Measurements from ENCODE around the gene KRT15.

The KRT15 gene

DNA sequence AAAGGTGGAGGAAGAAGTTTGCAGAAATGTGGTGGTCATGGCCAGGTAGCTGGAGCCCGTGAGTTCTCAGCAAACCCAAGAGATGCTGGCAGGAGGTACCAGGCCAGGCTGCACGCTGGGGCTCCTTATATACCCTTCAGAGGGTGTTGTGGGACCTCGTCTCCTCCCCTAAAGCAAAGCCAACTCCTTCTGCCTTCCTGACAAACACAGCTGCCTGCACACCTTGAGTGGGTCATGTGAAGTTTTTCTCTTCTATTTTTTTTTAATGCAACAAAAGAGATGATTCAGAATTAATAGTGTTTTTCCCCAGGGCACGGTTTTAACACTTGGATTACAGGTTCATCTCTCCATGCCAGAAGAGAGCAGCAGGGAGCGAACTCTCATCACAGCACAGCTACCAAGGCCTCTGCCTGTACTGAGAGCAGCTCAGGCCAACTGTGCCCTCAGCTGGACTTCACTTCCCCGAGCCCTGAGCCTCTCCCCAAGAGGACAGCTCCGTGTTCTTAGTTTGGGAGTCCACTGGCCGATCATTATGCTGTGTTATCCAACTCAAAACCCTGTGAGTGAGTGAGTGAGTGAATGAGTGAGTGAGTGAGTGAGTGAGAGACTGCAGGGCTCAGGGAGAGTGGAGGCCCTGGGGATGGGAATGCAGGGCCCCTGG lies at the start of gene KRT15:
Gene KRT15 (minus strand): TSS at position 102 of the 661 bp plus-strand sequence. CDS start 63 bp downstream, at position 39.
- DNase-seq (ENCODE audit: low read depth in 1 of 2, low spot score in 1 of 2), result no peak

DNA sequence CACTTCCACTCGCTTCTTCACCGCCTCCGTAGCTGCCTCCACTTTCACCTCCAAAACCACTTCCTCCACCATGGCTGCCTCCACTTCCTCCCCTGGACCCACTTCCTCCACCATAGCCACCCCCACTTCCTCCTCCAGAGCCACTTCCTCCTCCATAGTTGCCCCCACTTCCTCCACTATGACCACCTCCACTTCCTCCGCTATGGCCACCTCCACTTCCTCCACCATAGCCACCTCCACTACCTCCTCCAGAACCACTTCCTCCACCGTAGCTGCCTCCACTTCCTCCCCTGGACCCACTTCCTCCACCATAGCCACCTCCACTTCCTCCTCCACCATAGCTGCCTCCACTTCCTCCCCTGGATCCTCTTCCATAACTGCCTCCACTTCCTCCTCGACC lies 48.6 kb upstream of the KRT15 start:
- DNase-seq (ENCODE audit: low read depth in 1 of 2, low spot score in 1 of 2), result no peak

DNA sequence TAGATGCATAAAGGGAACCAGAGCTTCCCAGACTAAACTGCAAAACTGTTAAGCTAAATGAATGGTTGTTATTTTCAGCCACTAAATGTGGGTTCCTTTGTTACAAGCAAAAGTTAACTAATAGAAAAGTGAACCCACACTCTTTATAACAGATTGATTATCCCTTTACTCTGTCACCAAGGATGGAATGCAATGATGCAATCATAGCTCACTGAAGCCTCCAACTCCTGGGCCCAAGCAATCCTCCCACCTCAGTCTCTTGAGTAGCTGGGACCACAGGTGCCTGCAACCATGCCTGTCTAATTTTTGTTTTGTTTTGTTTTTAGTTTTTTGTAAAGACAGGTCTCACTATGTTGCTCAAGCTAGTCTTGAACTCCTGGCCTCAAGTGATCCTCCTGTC lies 46.6 kb upstream of the KRT15 start:
- no peak for DNase-seq (ENCODE audit: low read depth in 1 of 2, low spot score in 1 of 2)

DNA sequence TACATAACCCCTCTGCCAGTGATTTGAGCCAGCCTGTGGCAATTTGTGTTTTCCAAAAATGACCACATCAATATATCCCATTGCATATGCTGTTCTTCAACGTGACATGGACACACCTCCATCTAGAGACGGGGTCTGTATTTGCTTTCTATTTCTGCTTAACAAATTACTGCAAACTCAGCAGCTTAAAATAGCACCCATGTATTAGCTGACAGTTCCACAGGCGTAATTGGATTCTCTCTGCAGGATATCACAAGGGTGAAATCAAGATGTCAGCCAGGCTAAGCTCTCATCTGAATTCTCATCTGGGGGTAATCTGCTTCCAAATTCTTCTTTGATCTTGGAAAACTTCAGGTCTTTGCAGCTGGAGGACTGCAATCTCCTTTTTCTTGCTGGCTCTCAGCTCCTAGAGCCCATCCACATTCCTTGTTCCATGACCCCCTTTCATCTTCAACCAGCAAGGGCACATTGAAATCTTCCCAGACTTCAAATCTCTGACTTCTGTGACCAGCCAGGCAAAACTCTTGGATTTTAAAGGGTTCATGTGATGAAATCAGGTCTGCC lies 45.0 kb upstream of the KRT15 start:
- DNase-seq (ENCODE audit: low read depth in 1 of 2, low spot score in 1 of 2), result no peak

DNA sequence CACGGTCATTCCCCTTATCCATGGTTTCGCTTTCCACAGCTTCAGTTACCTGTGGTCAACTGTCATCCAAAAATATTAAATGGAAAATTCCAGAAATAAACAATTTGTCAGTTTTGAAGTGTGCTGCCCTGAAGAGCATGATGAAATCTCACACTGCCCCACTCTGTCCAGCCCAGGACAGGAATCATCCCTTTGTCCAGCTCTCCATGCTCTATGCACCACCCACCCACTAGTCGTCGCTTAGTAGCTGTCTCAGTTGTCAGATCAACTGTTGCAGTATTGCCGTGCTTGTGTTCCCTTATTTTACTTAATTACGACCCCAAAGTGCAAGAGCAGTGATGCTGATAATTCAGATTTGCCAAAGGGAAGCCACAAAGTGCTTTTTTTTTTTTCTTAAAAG lies 42.9 kb upstream of the KRT15 start:
- DNase-seq (ENCODE audit: low read depth in 1 of 2, low spot score in 1 of 2), result no peak

DNA sequence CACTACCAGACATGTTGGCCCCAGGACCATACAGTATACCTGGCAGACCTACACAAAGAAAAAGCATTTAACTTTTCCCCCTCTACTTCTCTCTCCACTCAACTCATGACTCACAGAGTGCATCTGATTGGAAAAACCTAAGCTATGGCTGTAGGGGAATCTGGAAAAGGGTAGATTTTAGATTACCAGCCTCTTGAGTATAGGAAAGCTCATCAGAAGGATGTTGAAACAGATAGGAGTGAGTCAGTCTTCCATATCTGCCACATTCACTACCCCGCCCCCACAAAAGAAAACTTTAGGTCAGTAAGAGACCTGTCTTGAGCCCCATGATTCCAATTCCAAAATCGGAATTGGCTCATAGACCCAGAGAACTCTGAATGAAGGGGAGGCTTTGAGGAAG lies 40.9 kb upstream of the KRT15 start:
- no peak for DNase-seq (ENCODE audit: low read depth in 1 of 2, low spot score in 1 of 2)

DNA sequence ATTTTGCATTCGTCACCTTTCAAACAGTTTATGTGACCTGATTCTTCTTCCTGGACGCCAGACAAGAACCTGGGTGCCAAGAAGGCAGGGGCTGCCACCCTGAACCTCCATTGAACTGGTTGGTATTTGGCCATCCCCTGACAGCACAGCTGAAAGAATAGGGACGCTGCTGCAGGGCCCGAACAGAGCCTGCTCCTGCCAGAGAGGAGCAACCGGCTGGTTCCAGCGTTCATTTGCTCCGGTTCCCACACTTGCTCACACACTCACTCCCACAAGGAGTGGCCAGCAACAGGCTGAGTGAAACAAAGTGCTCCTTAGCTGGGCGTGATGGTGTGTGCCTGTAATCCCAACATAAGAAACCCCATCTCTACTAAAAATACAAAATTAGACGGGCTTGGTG lies 38.2 kb upstream of the KRT15 start:
- DNase-seq (ENCODE audit: low read depth in 1 of 2, low spot score in 1 of 2), result no peak

DNA sequence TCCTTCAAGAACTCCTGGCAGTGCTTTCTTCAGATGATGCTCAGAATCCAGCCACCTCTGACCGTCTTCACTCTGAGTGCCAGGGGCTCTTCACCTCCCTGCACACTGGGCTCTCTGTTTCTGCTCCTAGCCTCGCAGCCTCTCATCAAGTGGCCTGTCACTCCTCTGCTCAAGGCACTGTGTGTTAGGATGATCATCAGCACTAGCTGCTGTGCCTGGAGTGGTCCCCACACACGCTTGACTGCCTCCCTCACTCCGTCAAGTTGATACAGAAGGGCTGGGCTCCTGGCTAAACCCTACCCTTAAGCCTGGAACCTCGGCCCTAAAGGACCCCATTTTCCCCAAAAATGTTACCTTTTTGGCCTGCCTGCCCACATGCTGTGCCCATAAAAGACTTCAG lies 37.6 kb upstream of the KRT15 start:
- no peak for DNase-seq (ENCODE audit: low read depth in 1 of 2, low spot score in 1 of 2)

DNA sequence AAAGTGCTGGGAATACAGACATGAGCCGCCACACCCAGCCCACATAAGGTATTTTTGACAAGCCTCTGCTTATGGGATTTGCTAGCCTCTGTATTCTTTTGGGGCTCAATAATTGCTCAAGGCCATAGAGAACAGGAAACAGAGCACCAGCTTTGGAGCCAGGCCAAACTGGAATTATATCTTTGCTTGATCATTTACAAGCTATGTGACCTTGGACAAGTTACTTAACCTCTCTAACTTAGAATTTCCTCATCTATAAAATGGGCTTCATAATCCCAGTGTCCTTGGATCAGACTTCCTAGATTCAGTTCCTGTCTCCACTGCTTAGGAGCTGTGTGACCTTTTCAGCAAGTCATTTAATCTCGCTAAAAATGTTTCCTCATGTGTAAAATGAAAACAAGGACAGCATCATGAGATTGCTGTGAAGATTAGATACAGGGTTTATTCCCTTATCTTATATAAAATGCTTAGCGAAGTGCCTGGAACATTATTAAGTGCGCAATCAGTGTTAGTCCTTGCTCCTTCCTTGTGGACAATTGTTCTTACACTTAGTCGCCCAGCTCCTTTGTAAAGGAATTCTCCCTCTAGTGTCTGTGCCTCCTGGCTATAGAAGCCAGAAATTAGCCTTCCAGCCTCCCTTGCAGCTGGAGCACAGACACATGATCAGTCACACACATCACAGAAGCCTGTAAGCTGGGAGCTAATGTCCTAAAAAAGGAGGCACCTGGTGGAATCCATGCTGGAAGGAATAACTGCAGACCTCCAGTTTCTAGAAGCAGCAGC lies 36.6 kb upstream of the KRT15 start:
- no peak for DNase-seq (ENCODE audit: low read depth in 1 of 2, low spot score in 1 of 2)

DNA sequence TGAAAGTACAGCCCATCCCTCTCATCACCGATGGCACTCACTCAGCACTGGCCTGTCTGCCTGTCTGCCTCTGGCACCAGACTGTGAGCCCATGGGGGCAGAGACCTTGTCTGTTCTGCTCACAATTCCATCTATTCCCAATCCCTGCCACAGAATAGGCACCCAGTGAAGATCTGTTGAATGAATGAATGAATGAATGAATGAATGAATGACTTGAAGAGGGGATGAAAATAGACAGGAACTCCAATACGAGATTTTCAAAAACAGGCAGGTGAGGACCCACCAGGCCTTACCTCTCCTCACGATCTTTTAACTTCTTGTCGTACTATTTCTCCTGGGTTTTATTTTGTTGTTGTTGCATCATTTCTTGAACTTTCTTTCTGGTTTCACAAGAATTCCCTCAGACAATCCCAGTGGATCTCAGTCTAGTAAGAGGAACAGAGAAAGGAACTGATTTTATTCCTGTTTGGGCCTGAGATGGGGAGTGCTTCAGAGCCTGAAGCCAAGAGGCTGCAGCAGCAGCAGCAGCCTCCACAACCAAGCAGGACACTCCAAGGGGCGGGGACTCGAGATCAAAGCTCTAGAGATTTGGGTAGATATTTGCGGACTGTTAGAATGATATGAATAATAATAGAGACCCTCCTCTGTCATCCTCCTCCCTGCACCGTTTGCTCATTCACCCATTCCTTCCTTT lies 35.4 kb upstream of the KRT15 start:
- no peak for DNase-seq (ENCODE audit: low read depth in 1 of 2, low spot score in 1 of 2)

DNA sequence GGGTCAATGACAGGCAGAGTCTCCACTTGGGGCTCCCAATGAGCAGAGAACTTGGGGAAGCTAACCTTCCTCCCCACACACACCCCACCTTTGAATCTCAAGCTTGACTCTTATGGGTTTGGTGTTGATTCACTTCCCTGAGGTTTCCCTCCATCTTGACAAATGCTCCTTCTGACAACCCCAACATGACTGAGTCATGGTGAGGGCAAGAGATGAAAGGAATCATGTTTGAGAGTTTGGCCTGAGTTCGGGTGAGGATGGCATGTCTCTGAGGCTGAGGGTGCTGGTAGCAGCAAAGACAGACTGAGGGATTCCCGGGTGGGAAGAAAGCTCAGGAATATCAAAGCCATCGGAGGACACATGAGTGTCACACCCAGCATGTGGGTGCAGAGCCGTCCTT lies 34.5 kb upstream of the KRT15 start:
- no peak for DNase-seq (ENCODE audit: low read depth in 1 of 2, low spot score in 1 of 2)

DNA sequence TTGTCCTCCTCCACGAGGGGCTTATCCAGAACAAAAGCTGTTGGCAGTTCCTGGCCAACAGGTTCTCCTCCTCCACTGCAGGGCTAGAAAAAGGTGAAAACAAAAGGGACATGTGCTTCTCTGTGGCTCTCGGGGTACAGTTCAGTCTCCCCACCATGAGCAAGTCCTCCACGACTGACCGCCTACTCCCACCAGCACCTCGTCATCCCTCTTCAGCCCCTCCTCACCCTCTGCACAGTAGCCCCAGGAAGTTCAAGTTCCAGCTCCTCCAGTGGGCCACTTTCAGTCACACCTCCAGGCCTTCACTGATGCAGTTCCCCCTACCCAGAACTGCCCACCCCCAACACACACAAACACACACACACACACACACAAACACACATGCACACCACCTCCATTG lies 33.8 kb upstream of the KRT15 start:
- DNase-seq (ENCODE audit: low read depth in 1 of 2, low spot score in 1 of 2), result no peak

DNA sequence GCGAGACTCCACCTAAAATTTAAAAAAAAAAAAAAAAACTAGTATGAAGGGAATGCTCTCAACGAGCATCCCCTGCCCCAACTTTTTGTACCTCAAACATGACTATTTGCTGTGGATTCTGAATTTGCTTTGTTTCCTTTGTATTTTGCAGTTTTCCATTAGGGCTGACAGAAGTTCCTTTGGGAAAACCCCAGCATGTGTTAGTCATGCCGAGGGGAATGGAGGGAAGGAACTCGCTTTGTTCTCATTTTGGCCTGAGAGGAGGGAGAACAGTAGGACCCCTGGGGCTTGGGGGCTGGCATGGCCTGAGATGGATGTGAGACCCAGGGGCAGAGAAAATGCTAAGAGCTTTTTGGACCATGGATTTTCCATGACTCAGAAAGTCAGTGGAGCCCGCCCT lies 32.7 kb upstream of the KRT15 start:
- no peak for DNase-seq (ENCODE audit: low read depth in 1 of 2, low spot score in 1 of 2)

DNA sequence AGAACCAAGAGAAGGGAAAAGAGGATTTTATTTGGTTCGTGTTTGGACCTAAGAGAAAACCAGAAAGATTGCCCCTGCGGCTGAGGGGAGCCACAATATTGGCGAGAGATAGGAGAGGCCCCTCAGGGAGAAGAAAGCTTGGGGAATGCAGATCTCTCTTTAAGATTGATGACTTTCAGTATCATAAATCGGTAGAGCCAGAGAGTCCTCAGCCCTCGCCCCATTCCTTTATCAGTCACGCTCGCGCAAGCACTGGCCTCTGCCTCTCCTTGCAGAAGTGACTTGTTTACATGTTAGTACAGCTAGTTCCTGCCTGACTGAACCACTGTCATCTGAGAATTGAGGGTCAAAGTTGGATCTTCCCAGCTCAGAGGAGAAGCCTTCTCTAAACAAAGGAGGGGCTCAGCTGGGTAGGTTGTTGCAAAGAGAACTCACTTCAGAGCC lies 30.9 kb upstream of the KRT15 start:
- no peak for DNase-seq (ENCODE audit: low read depth in 1 of 2, low spot score in 1 of 2)

DNA sequence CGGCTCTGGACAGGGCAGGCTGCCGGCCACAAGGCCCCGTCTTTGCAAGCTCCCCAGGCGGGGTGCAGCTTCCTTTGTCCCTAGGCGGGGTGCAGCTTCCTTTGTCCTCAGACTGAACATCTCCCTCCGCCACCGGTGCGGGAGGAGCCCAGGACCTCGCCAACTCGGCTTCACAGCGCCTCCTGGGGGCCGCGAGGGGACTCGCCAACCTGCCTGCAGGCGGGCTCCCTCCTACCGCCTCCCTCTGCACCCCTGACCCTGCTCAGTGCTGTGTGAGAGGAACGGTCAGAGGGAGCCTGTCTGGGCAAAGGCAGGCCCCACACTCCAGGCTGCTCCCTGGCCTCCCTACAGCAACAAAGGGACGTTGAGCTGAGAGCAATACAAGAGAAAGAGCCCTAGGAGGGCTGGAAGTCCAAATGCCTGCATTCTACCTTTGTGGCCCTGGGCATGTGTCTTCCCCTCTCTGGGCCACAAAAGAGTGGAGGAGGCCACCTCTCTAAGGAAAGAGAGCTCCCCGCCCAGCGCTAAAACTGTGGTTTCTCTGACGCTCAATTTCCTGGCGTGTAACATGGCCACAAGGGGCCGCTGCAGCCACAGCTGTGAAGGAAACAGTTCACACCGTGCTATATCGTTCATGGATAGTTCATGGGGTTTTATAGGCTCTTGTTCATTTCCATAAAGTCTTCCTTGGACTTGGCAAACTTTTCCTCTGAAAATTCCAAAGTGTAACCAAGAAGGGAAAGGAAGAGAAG lies 30.3 kb upstream of the KRT15 start:
- peak; percentile 61 to 71 for DNase-seq (ENCODE audit: low read depth in 1 of 2, low spot score in 1 of 2)

DNA sequence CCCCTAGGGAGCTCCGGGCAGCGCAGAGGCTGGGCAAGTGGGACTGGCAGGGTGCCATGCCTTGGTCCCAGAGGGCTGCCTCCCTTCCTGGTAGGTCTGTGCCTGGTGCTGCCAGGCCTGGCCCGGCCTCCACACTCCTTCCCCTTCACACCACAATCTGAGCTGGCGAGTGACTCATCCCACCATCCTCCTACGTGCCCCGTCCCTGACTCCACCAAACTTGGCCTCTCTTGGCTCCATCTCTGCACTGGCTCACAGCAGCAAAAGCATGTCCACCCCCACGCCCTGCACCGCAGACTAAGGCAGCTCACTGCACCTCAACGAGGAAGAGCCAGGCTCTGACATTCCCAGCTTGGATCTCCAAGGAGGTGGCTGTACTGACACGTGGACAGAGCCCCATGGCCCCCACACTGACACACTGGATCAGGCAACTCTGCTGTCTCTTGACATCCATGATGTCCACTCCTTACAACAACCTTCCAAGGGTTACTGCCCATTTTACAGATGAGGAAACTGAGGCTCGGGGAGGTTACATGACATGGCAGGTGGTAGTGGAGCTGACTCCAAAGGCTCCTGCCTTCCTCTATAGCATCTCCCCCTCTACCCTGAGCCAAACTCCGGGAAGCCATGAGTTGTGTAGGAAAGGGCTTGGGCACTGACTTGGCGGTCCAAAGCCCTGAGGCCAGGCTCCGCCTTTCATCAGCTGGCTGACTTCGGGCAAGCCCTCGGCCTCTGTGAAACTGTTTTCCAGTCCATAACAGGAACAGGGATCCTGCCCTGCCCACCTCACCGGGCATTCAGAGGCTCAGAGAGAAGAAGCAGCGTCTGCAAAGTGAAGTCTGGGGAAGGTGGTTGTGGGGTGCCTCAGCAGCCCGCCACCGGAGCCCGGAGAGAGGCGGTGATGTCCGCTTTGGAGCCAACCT lies 29.5 kb upstream of the KRT15 start:
- peak; percentile 10 to 26 for DNase-seq (ENCODE audit: low read depth in 1 of 2, low spot score in 1 of 2)

DNA sequence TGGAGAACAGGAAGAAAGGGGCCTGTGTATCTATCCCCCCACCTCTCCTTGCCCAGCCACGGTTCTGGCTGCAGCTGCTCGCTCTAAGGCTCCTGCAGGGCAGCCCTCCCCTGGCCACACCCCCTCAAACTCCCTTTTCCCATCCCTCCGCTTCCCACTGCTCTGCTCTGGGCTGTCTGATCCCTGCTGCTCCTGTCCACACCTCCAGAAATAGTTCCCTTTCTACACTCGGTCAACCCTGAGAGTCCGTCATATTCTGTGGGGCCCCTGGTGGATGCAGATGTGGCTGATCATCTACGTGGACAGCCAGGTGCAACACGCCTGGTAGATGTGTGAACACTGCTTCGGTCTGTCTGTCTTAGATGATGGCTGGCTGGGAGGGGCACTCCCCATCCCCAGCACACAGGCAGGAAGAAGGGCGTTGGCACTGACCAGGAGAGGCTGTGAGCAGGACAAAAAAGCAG lies 28.7 kb upstream of the KRT15 start:
- DNase-seq (ENCODE audit: low read depth in 1 of 2, low spot score in 1 of 2), result no peak

DNA sequence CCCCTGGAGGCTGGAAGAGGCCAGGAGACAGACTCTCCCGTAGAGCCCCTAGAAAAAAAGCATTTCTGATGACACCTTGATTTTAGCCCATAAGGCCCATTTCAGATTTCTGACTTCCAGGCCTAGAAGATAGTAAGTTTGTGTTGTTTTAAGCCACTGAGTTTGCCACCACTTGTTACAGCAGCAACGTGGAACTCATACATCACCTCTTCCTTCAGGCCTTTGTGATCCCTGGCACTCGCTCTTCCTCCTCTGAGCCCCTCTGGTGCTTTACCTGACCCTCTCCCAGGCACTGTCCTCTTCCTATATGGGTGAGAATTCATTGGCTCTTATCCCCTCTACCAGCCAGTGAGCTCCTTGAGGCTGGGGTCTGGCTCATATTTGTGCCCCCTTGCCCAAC lies 28.1 kb upstream of the KRT15 start:
- no peak for DNase-seq (ENCODE audit: low read depth in 1 of 2, low spot score in 1 of 2)

DNA sequence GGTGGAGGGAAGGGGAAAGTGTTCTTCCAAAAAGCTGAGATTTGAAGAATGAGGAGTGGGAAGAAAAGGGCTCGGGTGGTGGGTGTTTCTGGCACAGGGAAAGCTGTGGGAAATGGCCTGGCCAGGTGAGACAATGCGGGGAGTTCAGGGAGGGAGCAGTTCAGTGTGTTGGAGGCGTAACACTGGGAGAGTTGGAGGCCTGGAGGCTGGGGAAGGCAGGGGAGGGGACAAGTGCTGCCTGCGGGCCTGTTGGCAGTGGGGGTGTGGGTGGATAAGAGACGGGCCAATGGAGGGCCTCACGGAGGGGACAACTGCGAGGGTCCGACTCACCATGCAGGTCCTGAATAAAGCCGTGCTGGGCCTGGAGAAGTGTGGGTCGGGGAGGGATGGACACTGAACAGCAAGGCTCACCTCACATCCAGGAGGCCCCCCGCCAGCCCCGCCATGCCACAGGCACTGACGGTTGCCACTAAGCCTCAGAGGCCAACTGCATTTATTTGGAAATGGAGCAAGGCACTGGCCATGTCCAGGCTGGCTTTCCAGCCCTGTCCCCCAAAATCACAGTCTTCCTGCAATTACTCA lies 27.2 kb upstream of the KRT15 start:
- no peak for DNase-seq (ENCODE audit: low read depth in 1 of 2, low spot score in 1 of 2)

DNA sequence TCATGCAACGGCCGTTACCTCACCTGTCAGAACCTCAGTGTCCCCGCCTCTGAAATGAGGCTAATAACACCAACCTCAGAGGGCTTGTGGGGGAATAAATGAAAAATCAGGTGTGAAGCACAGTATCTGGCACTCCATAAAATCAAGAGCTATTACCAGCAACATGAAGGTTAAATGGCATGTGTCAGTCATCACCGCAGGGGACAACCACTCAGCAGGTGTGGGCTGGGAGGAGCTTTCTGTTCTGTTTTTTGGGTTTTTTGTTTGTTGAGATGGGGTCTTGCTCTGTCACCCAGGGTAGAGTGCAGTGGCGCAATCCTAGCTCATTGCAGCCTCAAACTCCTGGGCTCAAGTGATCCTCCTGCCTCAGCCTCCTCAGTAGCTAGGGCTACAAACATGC lies 26.2 kb upstream of the KRT15 start:
- no peak for DNase-seq (ENCODE audit: low read depth in 1 of 2, low spot score in 1 of 2)

Measured in activated T-helper 1 cell treated with anti-CD3 and anti-CD28 coated beads, Interleukin-2, amount 50 U/mL, for 16 hours (primary cell).